ENCODE measurements around the gene MAT2B.

MAT2B gene

DNA sequence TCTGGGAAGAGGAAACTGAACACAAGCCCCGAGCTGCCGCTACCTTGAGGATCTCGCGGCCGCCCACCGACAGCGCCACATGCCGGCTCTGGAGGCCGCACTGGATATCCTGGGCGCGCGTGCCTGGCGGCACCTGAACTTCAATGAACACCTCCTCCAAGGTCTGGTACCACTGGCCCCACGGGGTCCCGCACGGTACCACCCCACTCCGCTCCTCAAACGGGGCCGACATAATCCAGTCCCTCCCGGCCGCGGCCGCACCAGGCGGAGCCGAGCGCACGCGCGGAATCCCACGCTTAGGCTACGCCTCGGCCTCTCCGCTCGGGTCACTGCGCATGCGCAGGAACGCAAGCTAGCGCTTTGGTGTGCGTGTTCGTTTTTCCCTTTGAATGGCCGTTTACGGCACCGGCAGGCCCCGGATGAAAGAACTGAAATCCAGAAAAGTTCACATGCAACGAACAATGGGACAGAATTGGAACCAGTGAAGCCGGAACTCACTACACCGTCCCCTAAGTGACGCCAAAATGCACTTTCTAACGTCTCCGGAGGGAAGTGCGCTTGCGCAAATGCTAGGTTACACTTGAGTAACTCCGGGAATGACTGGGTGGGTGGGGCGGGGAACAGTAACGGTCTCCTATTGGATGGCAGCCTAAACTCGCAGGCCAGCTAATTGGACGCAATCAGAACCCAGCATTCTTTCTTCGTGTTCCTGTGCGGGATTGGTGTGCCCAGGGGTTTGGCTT lies 45.4 kb upstream of the MAT2B start, which contains the start of gene NUDCD2:
Gene NUDCD2, minus strand, starts transcription at position 284 of the 743 bp plus-strand sequence. Its CDS starts 52 bp downstream, at position 232.
- ChIA-PET CTCF (interaction anchor here (0.5 to 2.4 kb wide), 3 partner anchors 11 to 48 kb away, joined by 3 to 7 read pairs (median 7); no protein-coding TSS in a partner anchor), POLR2A (ENCODE audit: low non-redundant PET) (interaction anchor here (1.1 to 1.7 kb wide), 4 partner anchors 22 to 49 kb away, joined by 3 to 7 read pairs (median 6); partner anchors contain the start of genes CCNG1 and MAT2B)
- peak; percentile 99 for DNase-seq (ENCODE audit: low spot score)
- H3K27ac ChIP-seq = peak within 1 kb of the TSS; percentile 99
- TF ChIP-seq, protein P1, sequence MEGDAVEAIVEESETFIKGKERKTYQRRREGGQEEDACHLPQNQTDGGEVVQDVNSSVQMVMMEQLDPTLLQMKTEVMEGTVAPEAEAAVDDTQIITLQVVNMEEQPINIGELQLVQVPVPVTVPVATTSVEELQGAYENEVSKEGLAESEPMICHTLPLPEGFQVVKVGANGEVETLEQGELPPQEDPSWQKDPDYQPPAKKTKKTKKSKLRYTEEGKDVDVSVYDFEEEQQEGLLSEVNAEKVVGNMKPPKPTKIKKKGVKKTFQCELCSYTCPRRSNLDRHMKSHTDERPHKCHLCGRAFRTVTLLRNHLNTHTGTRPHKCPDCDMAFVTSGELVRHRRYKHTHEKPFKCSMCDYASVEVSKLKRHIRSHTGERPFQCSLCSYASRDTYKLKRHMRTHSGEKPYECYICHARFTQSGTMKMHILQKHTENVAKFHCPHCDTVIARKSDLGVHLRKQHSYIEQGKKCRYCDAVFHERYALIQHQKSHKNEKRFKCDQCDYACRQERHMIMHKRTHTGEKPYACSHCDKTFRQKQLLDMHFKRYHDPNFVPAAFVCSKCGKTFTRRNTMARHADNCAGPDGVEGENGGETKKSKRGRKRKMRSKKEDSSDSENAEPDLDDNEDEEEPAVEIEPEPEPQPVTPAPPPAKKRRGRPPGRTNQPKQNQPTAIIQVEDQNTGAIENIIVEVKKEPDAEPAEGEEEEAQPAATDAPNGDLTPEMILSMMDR (conservative IDR thresholded peaks at IDR 0.05; ENCODE audit: low read depth) = peak; percentile 34

DNA sequence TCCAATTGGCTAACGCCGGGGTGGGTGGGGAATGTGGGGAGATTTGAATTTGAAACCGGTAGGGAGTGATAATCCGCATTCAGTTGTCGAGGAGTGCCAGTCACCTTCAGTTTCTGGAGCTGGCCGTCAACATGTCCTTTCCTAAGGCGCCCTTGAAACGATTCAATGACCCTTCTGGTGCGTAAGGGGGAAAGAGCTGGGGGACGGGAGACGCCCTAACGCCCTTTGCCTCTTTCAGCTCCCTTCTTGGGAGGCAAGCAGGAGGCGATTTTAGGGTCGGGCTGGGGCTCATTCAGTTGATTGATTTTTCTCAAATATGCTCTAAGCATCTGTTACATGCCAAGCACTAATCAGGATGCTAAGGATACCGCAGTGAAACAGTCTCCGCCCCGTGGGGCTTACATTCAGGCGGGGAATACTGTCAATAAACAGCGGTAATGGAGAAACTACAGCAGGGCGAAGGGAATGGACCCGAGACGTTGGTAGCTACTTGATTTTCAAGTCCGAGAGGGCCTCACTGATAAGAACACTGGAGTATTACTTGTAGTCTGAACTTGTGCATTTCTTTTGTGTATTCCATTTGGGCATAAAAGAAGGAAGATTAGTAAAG lies 44.8 kb upstream of the MAT2B start, which contains the start of gene HMMR:
Gene HMMR, plus strand, starts transcription at position 71 of the 610 bp plus-strand sequence. Its CDS starts 61 bp downstream, at position 132.
- ChIA-PET POLR2A (ENCODE audit: low non-redundant PET) (interaction anchor here (0.6 to 1.7 kb wide), 6 partner anchors 23 to 48 kb away, joined by 3 to 7 read pairs (median 6); partner anchors contain the start of genes CCNG1 and MAT2B), CTCF (interaction anchor here (0.5 to 2.4 kb wide), 2 partner anchors 11 to 47 kb away, joined by 3 to 7 read pairs; no protein-coding TSS in a partner anchor)
- no peak for DNase-seq (ENCODE audit: low spot score)
- H3K27ac ChIP-seq = peak within 1 kb of the TSS; percentile 99
- TF ChIP-seq, protein P1 (conservative IDR thresholded peaks at IDR 0.05; ENCODE audit: low read depth) = no peak

DNA sequence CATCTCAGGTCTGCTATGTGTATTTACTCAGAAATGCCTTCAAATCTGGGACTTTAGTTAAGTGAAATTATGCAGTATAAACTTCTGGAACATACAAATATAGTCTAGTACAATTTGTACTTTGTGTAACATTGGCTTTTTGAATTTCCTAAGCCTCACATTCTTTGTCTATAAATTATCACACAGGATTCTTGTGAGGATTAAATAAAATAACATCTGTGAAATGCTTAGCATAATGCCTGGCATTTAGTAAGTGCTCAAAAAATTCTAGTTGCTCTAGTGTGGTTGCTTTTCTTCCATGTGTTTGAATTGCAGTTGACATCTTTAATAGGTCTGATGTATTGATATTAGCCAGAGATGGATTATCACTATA lies 42.4 kb upstream of the MAT2B start:
- ChIA-PET CTCF (interaction anchor here (1.4 kb wide), 1 partner anchor 40 kb away, joined by 5 read pairs; no protein-coding TSS in a partner anchor), POLR2A (ENCODE audit: low non-redundant PET) (interaction anchor here (0.7 kb wide), 1 partner anchor 81 kb away, joined by 5 read pairs; no protein-coding TSS in a partner anchor)
- no peak for DNase-seq (ENCODE audit: low spot score)
- H3K27ac ChIP-seq = peak overlapping the region; percentile 85; the same call in 1 of the 2 replicates
- TF ChIP-seq, protein P1 (conservative IDR thresholded peaks at IDR 0.05; ENCODE audit: low read depth) = no peak

DNA sequence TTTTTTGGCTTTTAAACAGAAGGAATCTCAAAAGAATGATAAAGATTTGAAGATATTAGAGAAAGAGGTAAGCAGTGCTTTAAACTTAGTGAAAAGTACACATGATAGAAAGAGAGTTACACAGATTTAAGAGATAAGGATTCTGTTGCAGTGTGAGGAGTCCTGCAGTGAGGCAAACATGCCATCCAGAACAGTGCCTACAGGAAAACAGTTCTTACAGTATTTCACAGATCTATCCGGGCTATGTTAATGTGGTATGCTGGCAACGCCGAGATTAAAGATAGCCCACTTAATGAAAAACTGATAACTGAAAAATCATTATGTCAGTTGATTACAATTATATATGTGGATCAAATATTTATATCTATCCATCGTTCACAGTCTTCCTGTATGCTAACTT lies 37.7 kb upstream of the MAT2B start:
- TF ChIP-seq, protein P1 (conservative IDR thresholded peaks at IDR 0.05; ENCODE audit: low read depth) = no peak
- DNase-seq (ENCODE audit: low spot score) = no peak
- POLR2A ChIA-PET (ENCODE audit: low non-redundant PET) = no interaction called here
- no peak overlapping the region for H3K27ac ChIP-seq
- CTCF ChIA-PET = no interaction called here

DNA sequence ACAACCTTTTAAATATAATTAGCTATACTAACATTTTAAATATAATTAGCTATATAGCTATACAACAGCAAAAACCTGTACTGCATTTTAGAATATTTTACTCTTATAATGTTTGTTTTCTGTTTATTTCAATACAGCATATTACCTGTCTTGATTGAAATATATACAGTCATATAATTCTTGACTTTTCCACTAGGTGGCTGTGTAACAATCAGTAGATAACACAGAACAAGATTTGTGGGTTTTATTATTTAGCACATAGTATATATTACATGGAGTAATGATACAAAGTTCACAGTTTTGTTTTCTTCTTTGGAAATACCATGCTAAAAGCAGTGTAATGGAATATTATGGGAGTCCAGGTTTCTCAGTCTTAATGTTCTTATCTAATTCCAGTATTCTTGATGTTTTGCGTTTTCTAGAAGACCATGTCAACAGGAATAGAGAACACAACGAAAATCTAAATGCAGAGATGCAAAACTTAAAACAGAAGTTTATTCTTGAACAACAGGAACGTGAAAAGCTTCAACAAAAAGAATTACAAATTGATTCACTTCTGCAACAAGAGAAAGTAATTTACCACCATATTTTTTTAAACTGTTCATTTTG lies 31.7 kb upstream of the MAT2B start:
- H3K27ac ChIP-seq = no peak overlapping the region
- peak; percentile 40 for DNase-seq (ENCODE audit: low spot score)
- TF ChIP-seq, protein P1 (conservative IDR thresholded peaks at IDR 0.05; ENCODE audit: low read depth) = peak; percentile 71
- ChIA-PET CTCF (interaction anchor here (0.6 to 1.0 kb wide), 6 partner anchors 9 to 29 kb away, joined by 3 to 7 read pairs (median 3); partner anchors contain the start of gene NUDCD2), POLR2A (ENCODE audit: low non-redundant PET) (no interaction called here)

DNA sequence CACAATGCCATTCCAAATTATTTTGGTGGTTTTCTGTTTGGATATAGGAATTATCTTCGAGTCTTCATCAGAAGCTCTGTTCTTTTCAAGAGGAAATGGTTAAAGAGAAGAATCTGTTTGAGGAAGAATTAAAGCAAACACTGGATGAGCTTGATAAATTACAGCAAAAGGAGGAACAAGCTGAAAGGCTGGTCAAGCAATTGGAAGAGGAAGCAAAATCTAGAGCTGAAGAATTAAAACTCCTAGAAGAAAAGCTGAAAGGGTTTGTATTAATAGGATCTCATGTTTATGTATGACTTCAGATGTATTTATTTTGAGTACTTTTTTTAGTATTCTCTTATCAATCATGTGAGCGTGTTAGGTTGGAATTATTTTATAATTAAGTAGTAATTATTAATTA lies 30.0 kb upstream of the MAT2B start:
- TF ChIP-seq, protein P1 (conservative IDR thresholded peaks at IDR 0.05; ENCODE audit: low read depth) = no peak
- DNase-seq (ENCODE audit: low spot score) = no peak
- H3K27ac ChIP-seq = no peak overlapping the region
- POLR2A ChIA-PET (ENCODE audit: low non-redundant PET) = no interaction called here
- CTCF ChIA-PET = no interaction called here

All from RWPE1 (cell line).